EL (cell line): Measurements from ENCODE around the gene MPHOSPH8.
A peak's percentile ranks its signal among the peaks of the same experiment; 100 is the strongest.
"Not testable (repeated sequence)": the region's sequence is repeated elsewhere in the genome, so short reads cannot be mapped to it uniquely, and the experiment has no call there.

Experiments
- DNase-seq: peaks from one replicate; pipeline ENCODE4 v3.0.0-alpha.2; 2016

Gene MPHOSPH8

DNA sequence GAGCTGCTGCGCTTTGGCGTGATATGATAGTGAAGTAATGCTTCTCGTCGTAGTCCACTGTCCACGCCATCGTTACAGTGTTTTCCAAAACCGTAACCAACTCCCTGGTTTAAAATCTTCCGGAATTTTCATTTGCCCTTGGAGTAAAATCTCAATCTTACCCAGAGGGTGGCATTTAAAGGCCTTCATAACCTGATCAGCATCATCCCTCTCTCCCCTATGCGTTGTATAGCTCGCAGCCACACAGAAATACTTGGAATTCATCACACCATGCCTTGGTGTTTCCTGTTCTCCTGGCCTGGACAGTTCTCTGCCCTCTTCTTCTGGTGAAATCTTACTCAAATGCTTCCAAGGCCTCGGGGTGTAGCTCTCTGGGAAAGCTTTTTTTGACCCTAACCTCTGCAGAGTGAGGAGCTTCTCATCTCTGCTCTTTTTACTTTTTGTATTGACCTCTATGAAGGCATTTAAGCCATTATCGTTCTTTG, 839 bp downstream of the MPHOSPH8 start:
- DNase-seq, result peak; percentile 54

DNA sequence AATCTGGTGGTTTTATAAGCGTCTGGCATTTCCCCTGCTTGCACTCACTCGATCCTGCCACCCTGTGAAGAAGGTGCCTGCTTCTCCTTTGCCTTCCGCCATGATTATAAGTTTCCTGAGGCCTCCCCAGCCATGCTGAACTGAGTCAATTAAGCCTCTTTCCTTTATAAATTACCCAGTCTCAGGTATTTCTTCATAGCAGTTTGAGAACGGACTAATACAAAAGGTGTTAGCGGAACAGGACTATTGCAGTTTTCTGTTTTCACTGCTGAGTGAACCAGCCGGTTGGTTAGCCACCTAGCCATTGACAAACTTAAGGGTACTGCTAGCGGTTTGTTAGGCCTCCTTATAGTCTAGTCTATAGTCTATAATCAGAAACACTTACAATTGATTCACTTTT, 2.5 kb downstream of the MPHOSPH8 start:
- DNase-seq, result not testable (repeated sequence)

DNA sequence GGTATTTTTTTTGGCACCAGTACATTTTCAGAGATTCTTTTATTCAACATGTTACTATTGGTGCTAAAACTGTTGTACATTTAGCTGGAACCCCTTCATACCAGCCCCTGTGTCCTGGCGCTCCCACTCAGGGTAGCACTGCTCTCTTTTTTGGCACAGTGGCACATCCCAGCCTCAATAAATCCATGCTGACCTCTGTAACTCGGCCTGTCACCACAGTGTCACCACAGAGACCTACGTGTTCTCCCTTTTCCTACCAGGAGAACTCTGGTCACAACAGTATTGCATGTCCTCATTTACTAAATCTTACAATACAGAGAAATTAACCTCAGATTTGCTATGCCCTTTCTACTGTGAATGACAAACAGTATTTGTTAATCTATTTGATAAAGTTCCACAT, 10.2 kb downstream of the MPHOSPH8 start:
- DNase-seq, result no peak

DNA sequence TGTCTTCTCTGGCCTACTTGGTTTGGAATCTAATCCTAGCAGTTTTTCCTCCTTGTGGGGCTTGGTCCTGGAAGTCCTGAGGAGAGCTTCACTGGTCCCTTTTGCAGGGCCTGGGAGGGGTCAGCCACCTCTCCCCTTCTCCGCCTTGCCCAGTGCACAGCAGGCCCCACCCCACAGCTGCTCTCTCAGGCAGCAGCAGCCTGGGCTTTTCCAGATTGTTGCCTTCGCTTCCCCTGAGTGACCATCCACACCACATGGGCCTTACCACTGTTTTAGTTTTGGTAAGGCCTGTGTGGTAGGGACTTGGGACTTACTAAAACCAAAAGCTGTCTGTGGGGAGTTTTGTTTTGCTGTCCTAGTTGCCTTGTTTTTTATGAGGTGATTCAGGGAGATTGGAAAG, 11.5 kb downstream of the MPHOSPH8 start:
- DNase-seq, result no peak

GRCh38 chr13:19646063-19646462, 12.6 kb downstream of the MPHOSPH8 start:
- no peak for DNase-seq

GRCh38 chr13:19650742-19651141, 17.3 kb downstream of the MPHOSPH8 start:
- no peak for DNase-seq

- no peak for DNase-seq
Observed at GRCh38 chr13:19657872-19658591, 24.6 kb downstream of the MPHOSPH8 start.

DNA sequence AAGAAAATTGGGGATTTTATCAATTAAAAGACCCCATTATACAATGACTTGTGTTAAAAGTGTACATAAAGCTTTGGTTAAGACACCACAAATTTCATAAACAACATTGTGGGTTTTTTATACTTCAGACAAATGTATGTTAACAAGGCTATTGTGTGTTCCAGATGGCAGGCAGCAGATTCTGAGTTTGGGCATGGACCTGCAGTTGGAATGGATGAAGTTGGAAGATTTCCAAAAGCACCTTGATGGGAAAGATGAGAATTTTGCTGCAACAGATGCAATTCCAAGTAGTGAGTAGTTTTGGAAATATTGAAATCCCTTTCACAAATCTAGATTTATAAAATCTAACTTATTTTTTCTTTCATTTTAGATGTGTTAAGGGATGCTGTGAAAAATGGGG, 25.4 kb downstream of the MPHOSPH8 start:
- no peak for DNase-seq

DNA sequence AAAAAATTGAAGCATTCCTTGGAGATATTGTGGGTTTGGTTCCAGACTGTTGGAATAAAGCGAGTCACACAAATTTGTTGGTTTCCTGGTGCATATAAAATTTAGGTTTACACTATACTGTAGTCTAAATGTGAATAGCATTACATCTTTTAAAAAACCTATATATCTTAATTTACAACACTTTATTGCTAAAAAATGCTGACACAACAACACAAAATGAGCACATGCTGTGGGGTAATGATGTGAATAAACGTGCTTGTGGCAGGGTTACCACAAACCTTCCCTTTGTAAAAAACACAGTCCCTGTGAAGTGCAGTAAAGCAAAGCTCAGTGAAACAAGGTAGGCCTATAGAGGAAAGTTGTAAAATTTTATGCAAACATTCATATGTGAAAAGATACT, 27.7 kb downstream of the MPHOSPH8 start:
- no peak for DNase-seq

DNA sequence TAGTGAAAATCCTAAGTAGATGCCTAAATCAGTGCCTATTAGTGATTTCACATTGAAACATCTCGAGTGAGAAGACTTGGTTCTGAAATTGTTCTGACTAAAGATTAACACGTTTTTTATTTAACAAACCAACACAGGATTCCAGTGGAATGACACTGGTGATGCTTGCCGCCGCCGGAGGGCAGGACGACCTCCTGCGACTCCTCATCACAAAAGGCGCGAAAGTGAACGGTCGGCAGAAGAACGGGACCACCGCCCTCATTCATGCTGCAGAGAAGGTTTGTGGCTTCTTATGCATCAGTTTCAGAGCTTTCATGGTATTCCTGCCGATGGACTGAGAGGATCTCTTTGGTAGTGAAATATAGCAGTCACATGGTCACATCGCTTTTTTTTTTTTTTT, 28.1 kb downstream of the MPHOSPH8 start:
- no peak for DNase-seq

GRCh38 chr13:19663416-19663979, 30.0 kb downstream of the MPHOSPH8 start:
- no peak for DNase-seq

DNA sequence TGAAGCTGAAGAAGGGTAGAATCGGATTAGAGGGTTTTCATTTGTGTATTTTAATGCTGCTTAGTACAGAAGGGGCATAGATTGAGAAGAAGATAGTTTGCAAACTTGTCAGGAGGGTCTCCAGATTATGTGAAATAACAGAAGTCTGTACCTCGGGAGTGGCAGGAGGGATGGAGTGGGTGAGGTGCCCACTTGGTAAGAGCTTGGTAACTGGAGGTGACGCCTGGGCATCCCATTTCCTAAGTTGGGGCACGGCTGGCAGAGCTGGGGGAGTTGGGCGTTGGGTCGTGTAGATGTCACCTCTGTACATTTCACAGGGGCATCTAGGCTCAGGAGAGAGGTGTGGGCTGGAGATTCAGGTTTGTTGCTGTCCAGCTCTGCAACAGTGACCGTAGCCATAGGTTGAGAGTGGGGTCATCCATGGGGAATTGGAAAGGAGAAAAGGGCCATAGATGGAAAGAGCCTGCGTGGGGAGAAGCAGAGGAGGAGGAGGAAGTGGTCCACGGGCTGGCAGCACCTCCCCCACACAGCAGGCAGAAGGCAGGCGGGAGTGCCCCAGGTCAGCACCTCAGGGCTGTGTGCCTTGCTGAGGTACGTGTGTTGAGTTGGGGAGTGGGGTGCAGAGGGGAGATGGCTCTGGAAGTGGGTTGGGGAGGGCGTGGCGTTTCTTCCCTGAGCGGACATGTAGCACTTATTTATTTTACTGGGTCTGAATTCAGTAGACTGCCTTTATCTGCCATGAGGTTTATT, 31.2 kb downstream of the MPHOSPH8 start:
- no peak for DNase-seq

- DNase-seq, result no peak
Observed at GRCh38 chr13:19665427-19665859, 32.0 kb downstream of the MPHOSPH8 start.

GRCh38 chr13:19668778-19669177, 35.3 kb downstream of the MPHOSPH8 start:
- no peak for DNase-seq

GRCh38 chr13:19670147-19670546, 36.7 kb downstream of the MPHOSPH8 start:
- no peak for DNase-seq

- DNase-seq, result no peak
Observed at GRCh38 chr13:19672990-19673389, 39.5 kb downstream of the MPHOSPH8 start.

DNA sequence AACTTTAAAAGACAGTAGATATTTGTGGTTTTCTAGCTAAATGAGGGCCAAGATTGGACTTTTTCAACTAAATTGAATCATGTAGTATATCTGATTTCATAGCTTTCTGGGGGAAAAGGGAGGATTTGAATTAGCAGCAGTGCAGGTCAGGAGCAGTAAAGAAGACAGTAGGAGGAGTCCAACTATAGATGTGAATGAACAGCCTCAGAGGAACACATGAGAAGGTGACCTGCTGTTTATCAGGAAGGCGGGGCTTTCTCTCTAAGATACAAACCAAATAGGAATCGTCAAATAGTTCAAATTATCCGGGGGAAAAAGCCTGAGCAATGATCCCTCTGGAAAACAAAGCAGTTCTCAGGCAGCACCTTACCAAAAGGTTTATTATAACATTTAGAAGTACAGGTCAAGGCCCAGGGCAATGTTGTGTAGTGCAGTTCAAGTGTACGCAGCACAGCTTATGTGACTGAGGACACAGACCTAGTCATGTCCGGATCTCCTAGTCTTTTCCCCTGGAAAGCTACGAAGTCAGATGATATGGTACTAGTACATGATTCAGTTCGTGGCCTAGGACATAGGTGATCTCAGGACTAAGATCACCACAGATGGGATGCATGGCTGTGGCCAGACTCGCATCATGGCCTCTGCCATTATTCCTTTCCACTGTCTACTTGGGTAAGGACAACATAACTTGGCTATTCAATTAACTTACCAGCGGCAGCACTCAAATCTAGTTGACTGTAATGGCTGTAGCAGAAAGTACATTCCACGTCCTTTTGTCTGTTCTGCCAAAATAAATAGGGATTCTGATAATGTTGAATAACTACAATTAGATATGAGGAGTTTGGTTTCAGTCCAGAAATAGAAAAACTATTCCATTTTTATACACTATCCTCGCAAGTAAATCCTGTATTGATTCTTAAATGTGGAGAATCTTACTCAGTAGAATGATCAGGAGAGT, 40.3 kb downstream of the MPHOSPH8 start:
- no peak for DNase-seq

DNA sequence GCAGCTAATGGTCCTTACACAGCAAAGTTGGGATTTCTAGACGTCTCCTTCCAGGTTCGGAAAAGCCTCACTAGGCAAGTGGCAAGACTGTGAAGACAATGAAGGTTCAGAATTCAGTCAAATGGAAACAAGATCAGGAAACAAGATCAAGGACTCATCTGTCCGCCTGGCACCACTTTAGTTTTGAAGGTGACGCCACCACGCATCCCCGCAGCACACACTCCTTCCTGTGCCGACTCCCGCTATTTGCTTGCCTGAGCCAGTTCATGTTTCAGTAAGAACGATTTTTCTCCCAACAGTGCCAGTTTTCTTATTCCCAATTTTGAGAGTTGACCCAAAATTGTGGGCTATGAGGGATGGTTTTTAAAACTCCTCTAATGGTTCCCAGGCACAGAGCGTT, 41.4 kb downstream of the MPHOSPH8 start:
- DNase-seq, result no peak

GRCh38 chr13:19676168-19676567, 42.7 kb downstream of the MPHOSPH8 start:
- DNase-seq, result no peak

DNA sequence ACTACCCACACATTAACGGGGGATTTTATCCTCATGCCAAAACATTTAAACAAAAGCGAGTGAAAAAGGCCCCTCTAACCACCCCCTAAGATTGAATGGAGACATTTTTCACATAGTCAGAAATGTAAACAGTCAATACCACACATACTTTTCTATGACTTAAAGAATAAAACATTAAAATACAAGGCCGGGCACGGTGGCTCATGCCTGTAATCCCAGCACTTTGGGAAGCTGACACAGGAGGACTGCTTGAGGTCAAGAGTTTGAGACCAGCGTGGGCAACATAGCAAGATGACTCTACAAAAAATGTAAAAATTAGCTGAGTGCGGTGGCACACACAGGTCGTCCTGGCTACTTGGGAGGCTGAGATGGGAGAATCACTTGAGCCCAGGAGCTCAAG, 47.3 kb downstream of the MPHOSPH8 start:
- DNase-seq, result peak; percentile 44

GRCh38 chr13:19681517-19681916, 48.1 kb downstream of the MPHOSPH8 start:
- no peak for DNase-seq

- no peak for DNase-seq
Observed at GRCh38 chr13:19685034-19685433, 51.6 kb downstream of the MPHOSPH8 start.

GRCh38 chr13:19685437-19685836, 52.0 kb downstream of the MPHOSPH8 start:
- no peak for DNase-seq
